Esophagus squamous epithelium (tissue), 5 donors: ENCODE measurements around the gene SORD. TPM values are rescaled to one million over a fixed set of nuclear protein-coding genes. Genes with fewer than 3 reads are reported as not detected.

Source experiments
- DNase-seq: peaks from one replicate; lab custom pipeline; 2025; lab: John Stamatoyannopoulos, UW
- H3K27ac ChIP-seq, 4 donors: fragments of 200-600 bp; sonication (generic); one replicate each; pipeline ENCODE4 v1.5.1; 2016 to 2019; ENCODE audit warnings: mild to moderate bottlenecking in 1 of 4
- H3K27me3 ChIP-seq, 4 donors: fragments of 200-600 bp; sonication (generic); 1 replicate in 3 of 4; 2 replicates in 1 of 4; pipeline versions ENCODE4 v1.5.1 to v1.6.0; 2017 to 2021; ENCODE audit warnings: antibody characterized with exemption in 1 of 4
- H3K36me3 ChIP-seq, 3 donors: fragments of 200-600 bp; sonication (generic); one replicate each; pipeline ENCODE4 v1.5.1; 2016 to 2019
- H3K4me1 ChIP-seq, 3 donors: fragments of 200-600 bp; sonication (generic); one replicate each; pipeline ENCODE4 v1.5.1; 2017 to 2019
- H3K4me3 ChIP-seq, 4 donors: fragments of 200-600 bp; sonication (generic); 1 replicate in 3 of 4; 2 replicates in 1 of 4; pipeline ENCODE4 v1.5.1; 2016 to 2019; ENCODE audit warnings: mild to moderate bottlenecking in 2 of 4, moderate library complexity in 1 of 4
- H3K9me3 ChIP-seq, 3 donors: fragments of 200-600 bp; sonication (generic); one replicate each; pipeline ENCODE4 v1.5.1; 2016 to 2019
- CTCF ChIP-seq, 6 experiments: fragments of 450-650 bp in 4 of 6; fragments of 200-600 bp in 2 of 6; sonication (generic) in 2 of 6; IDR thresholded peaks; one replicate each; pipeline ENCODE4 v1.5.1; 2016 to 2019; ENCODE audit warnings: antibody characterized with exemption in 6 of 6, mild to moderate bottlenecking in 4 of 6, moderate library complexity in 4 of 6
- POLR2A ChIP-seq, 4 donors: fragments of 450-650 bp; IDR thresholded peaks; one replicate each; pipeline ENCODE4 v1.6.1; 2017; ENCODE audit warnings: antibody characterized with exemption in 4 of 4, mild to moderate bottlenecking in 4 of 4, moderate library complexity in 3 of 4
- WGBS, 2 donors: methylation state at CpG; one replicate each; pipeline ENCODE4 v1.1.5; 2018; 5-methylcytosine and 5-hydroxymethylcytosine counted together
- intact Hi-C: fragments of 100-400 bp; cut with DNase I; formaldehyde crosslinking; loops from one replicate; pipeline ENCODE4 v1.15.0; 2022
- total RNA-seq, 4 donors: library from RNA; depleted of rRNA; stranded (reverse); fragments of >200 nt; gene quantifications; one replicate each; pipeline ENCODE4 v1.1.0, GENCODE V29; 2016
- donor health status: DM: yes; HTN: yes; CAD: no.

SORD gene
- total RNA-seq, 4 donors from 2014 or later, result 26.3 to 39.3 (median 31.0) TPM

GRCh38 chr15:45111390-45112142 lies 88.6 kb downstream of the SORD start:
- no peaks in the 10 kb centered on the region for H3K9me3 ChIP-seq
- TF ChIP-seq CTCF (IDR thresholded peaks at IDR 0.05), result no peak
- H3K36me3 ChIP-seq, result no peaks in the 10 kb centered on the region
- no peak for DNase-seq
- intact Hi-C loops, result no loop called here
- H3K4me1 ChIP-seq, result peaks cover 17 to 53% (median 28%) of the 10 kb centered on the region in 3 donors
- peaks cover 19 to 87% (median 22%) of the 10 kb centered on the region in 4 donors for H3K27me3 ChIP-seq
- 11 to 58% methylated on average over 2 to 3 of the region's 71 CpGs for WGBS, 2 donors
- no peak overlapping the region for H3K27ac ChIP-seq
- peak overlapping the region in 2 of 4 donors; percentile 21 to 51 for H3K4me3 ChIP-seq

GRCh38 chr15:45112143-45112590 lies 89.2 kb downstream of the SORD start:
- no peaks in the 10 kb centered on the region for H3K9me3 ChIP-seq
- no peak overlapping the region for H3K27ac ChIP-seq
- H3K36me3 ChIP-seq, result no peaks in the 10 kb centered on the region
- H3K4me3 ChIP-seq, result peak overlapping the region; percentile 26 to 51 (median 34)
- 11 to 18% methylated on average over 2 to 13 of the region's 13 CpGs for WGBS, 2 donors
- no peak for DNase-seq
- intact Hi-C loops, result no loop called here
- TF ChIP-seq POLR2A (IDR thresholded peaks at IDR 0.05), result no peak
- H3K27me3 ChIP-seq, result peaks cover 19 to 91% (median 26%) of the 10 kb centered on the region in 4 donors
- H3K4me1 ChIP-seq, result peaks cover 17 to 59% (median 34%) of the 10 kb centered on the region in 3 donors

- Histone ChIP-seq H3K4me1 (peaks cover 17 to 65% (median 39%) of the 10 kb centered on the region in 3 donors), H3K36me3 (peaks cover 0 to 5% (median 0%) of the 10 kb centered on the region in 3 donors), H3K9me3 (no peaks in the 10 kb centered on the region), H3K27ac (no peak overlapping the region), H3K27me3 (peaks cover 19 to 97% (median 28%) of the 10 kb centered on the region in 4 donors), H3K4me3 (peak overlapping the region; percentile 26 to 51 (median 34))
- no peak for TF ChIP-seq POLR2A (IDR thresholded peaks at IDR 0.05)
- no peak for TF ChIP-seq CTCF (IDR thresholded peaks at IDR 0.05)
- 0 to 7% methylated on average over 9 to 10 of the region's 58 CpGs for WGBS, 2 donors
- no peak for DNase-seq
- intact Hi-C loops, result no loop called here
Observed at GRCh38 chr15:45112591-45113379, 89.8 kb downstream of the SORD start.

- H3K9me3 ChIP-seq, result no peaks in the 10 kb centered on the region
- intact Hi-C loops, result no loop called here
- peaks cover 17 to 71% (median 40%) of the 10 kb centered on the region in 3 donors for H3K4me1 ChIP-seq
- peaks cover 0 to 7% (median 0%) of the 10 kb centered on the region in 3 donors for H3K36me3 ChIP-seq
- no peak for DNase-seq
- TF ChIP-seq CTCF (IDR thresholded peaks at IDR 0.05), result no peak
- no peak for TF ChIP-seq POLR2A (IDR thresholded peaks at IDR 0.05)
- H3K27me3 ChIP-seq, result peaks cover 19 to 96% (median 28%) of the 10 kb centered on the region in 4 donors
- no peak overlapping the region for H3K27ac ChIP-seq
- 9 to 10% methylated on average over 6 to 9 of the region's 14 CpGs for whole genome bisulfite sequencing, 2 donors
- peak overlapping the region in 3 of 4 donors; percentile 26 to 51 (median 32) for H3K4me3 ChIP-seq
Observed at GRCh38 chr15:45113380-45113990, 90.5 kb downstream of the SORD start.

- no peak for DNase-seq
- no peak for TF ChIP-seq POLR2A (IDR thresholded peaks at IDR 0.05)
- TF ChIP-seq CTCF (IDR thresholded peaks at IDR 0.05), result no peak
- H3K27ac ChIP-seq, result no peak within 1 kb of the TSS
- H3K4me1 ChIP-seq, result peaks cover 17 to 71% (median 40%) of the 10 kb centered on the region in 3 donors
- peaks cover 19 to 97% (median 28%) of the 10 kb centered on the region in 4 donors for H3K27me3 ChIP-seq
- WGBS, 2 donors, result 2% methylated on average over 13 to 15 of the region's 42 CpGs
- H3K36me3 ChIP-seq, result peaks cover 0 to 14% (median 0%) of the 10 kb centered on the region in 3 donors
- intact Hi-C loops, result no loop called here
- H3K9me3 ChIP-seq, result no peaks in the 10 kb centered on the region
- peak within 1 kb of the TSS; percentile 26 to 51 (median 34) for H3K4me3 ChIP-seq
Observed at GRCh38 chr15:45114076-45114750, 91.2 kb downstream of the SORD start, which contains the start of the genes DUOX2 and DUOXA2. DUOX2 (minus strand) TSS chr15:45114172; CDS start chr15:45113411, 761 bp downstream. DUOXA2 (plus strand) TSS chr15:45114326; CDS start chr15:45114606, 280 bp downstream.
